ENCODE measurements around the gene GET3.

The GET3 gene

DNA sequence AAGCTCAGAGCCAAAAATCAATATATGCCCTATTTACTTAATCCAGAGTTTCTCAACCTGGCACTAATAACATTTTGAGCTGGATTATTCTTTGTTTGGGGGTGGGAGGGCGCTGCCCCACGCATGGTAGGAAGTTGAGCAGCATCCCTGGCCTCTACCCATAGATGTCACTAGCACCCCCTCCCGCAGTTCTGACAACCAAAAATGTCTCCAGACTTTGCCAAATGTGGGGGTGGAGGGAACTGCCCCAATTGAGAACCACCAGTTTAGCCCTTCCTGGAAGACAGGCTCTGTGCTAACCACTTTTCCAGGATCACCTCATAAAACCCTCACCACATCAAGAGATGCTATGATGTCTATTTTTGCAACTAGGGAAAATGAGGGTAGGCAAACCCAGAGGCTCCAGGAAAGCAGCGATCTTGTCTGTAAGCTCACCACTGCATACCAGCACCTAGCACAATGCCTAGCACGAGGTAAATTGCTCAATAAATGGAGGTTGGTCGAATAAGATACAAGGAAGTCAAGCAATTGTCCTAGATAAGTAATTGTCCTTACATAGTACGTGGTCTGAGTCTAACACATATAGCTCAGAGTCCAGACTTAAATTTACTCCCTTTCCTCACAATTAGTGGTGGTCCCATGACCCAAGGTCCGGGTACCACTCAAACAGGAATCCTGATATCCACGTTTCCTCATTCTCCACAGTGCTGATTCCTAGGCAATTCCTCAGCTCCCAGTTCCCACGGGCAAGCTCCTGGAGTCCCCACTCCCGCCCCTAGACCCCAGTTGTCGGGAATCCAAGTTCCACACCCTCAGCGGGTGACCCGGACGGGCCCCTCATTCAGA, 3.7 kb upstream of the GET3 start:
- Histone ChIP-seq H2AFZ (ENCODE audit: low read depth) (peak overlapping the region; percentile 44; the same call in 1 of the 2 replicates), H4K20me1 (ENCODE audit: insufficient read depth) (no peaks in the 10 kb centered on the region; the same call in 1 of the 2 replicates), H3K36me3 (ENCODE audit: insufficient read depth) (no peaks in the 10 kb centered on the region; the same call in 1 of the 2 replicates), H3K27ac (peak overlapping the region; percentile 75), H3K4me2 (peak overlapping the region; percentile 65), H3K27me3 (ENCODE audit: insufficient read depth, low read depth) (no peaks in the 10 kb centered on the region), H3K4me3 (IDR thresholded peaks at IDR 0.05; ENCODE audit: insufficient read depth, low read depth, low read length) (no peak overlapping the region), H3K4me1 (ENCODE audit: low read depth, poor library complexity, severe bottlenecking) (peaks cover 32% of the 10 kb centered on the region), H3K79me2 (ENCODE audit: insufficient read depth, low read depth) (peaks cover 55% of the 10 kb centered on the region), H3K9ac (peak overlapping the region; percentile 95)
- TF ChIP-seq, protein P1, sequence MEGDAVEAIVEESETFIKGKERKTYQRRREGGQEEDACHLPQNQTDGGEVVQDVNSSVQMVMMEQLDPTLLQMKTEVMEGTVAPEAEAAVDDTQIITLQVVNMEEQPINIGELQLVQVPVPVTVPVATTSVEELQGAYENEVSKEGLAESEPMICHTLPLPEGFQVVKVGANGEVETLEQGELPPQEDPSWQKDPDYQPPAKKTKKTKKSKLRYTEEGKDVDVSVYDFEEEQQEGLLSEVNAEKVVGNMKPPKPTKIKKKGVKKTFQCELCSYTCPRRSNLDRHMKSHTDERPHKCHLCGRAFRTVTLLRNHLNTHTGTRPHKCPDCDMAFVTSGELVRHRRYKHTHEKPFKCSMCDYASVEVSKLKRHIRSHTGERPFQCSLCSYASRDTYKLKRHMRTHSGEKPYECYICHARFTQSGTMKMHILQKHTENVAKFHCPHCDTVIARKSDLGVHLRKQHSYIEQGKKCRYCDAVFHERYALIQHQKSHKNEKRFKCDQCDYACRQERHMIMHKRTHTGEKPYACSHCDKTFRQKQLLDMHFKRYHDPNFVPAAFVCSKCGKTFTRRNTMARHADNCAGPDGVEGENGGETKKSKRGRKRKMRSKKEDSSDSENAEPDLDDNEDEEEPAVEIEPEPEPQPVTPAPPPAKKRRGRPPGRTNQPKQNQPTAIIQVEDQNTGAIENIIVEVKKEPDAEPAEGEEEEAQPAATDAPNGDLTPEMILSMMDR (conservative IDR thresholded peaks at IDR 0.05; ENCODE audit: low read depth, low read length), result peak; percentile 65

DNA sequence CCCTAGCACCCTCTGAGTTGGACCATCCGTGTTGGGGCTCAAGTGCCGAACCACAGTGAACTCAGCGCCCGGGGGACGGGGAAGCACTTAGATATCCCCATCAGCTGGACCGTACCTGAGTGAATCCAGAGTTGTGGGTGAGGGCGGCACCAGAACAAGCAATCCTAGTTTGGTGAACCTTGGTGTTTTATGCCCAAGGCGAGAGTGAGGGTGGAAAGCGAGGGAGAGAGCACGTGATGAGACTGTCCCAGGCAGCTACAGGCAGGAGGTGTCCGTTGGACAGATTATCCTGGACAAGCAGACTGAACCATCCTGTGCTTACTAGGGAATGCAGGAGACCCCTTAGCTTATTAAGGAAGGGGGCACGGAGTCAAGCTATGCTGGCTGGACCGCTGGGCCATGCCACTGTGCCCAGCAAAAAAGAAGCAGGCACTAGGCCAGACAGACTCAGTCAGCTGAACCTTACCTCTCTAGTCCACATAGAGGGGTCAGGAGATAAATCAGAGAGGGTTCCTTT, 596 bp downstream of the GET3 start:
- Histone ChIP-seq H3K79me2 (ENCODE audit: insufficient read depth, low read depth) (peaks cover 27% of the 10 kb centered on the region), H3K4me2 (peak overlapping the region; percentile 83), H4K20me1 (ENCODE audit: insufficient read depth) (no peaks in the 10 kb centered on the region; the same call in 1 of the 2 replicates), H3K4me1 (ENCODE audit: low read depth, poor library complexity, severe bottlenecking) (peaks cover 24% of the 10 kb centered on the region), H3K27me3 (ENCODE audit: insufficient read depth, low read depth) (no peaks in the 10 kb centered on the region), H3K27ac (peak overlapping the region; percentile 84; the same call in 1 of the 2 replicates), H3K9ac (peak overlapping the region; percentile 81), H3K36me3 (ENCODE audit: insufficient read depth) (no peaks in the 10 kb centered on the region; the same call in 1 of the 2 replicates), H3K4me3 (IDR thresholded peaks at IDR 0.05; ENCODE audit: insufficient read depth, low read depth, low read length) (no peak overlapping the region), H2AFZ (ENCODE audit: low read depth) (peak overlapping the region; percentile 80; the same call in 1 of the 2 replicates)
- TF ChIP-seq, protein P1 (conservative IDR thresholded peaks at IDR 0.05; ENCODE audit: low read depth, low read length), result no peak

DNA sequence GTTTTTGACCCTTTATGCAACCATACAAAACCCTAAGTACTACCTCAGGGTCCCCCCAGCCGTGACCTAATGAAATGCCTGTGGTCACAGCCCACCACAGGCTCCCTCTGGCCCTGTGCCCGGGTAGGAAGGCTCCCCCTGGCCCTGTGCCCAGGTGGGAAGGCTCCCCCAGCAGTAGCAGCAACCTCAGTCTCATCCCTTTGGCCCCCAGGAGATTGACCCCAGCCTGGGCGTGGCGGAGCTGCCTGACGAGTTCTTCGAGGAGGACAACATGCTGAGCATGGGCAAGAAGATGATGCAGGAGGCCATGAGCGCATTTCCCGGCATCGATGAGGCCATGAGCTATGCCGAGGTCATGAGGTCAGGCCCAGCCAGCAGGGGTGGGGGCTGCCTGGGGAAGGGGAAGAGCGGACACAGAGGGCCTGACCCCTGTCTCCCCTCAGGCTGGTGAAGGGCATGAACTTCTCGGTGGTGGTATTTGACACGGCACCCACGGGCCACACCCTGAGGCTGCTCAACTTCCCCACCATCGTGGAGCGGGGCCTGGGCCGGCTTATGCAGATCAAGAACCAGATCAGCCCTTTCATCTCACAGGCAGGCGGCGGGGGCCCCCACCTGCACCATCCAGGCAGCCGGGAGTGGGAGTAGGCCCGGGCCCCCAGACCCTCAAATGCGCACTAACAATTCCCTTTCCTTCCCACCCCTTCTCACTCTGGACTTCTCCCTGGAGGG, 8.0 kb downstream of the GET3 start:
- H3K9ac ChIP-seq, result no peak overlapping the region
- H3K27ac ChIP-seq, result no peak overlapping the region
- no peaks in the 10 kb centered on the region for H4K20me1 ChIP-seq (ENCODE audit: insufficient read depth)
- H3K79me2 ChIP-seq (ENCODE audit: insufficient read depth, low read depth), result no peaks in the 10 kb centered on the region
- no peak overlapping the region for H3K4me2 ChIP-seq
- H3K4me3 ChIP-seq (IDR thresholded peaks at IDR 0.05; ENCODE audit: insufficient read depth, low read depth, low read length), result no peak overlapping the region
- no peak overlapping the region for H2AFZ ChIP-seq (ENCODE audit: low read depth)
- H3K27me3 ChIP-seq (ENCODE audit: insufficient read depth, low read depth), result peaks cover 13% of the 10 kb centered on the region
- H3K4me1 ChIP-seq (ENCODE audit: low read depth, poor library complexity, severe bottlenecking), result no peaks in the 10 kb centered on the region
- no peaks in the 10 kb centered on the region for H3K36me3 ChIP-seq (ENCODE audit: insufficient read depth)
- TF ChIP-seq, protein P1 (conservative IDR thresholded peaks at IDR 0.05; ENCODE audit: low read depth, low read length), result no peak

DNA sequence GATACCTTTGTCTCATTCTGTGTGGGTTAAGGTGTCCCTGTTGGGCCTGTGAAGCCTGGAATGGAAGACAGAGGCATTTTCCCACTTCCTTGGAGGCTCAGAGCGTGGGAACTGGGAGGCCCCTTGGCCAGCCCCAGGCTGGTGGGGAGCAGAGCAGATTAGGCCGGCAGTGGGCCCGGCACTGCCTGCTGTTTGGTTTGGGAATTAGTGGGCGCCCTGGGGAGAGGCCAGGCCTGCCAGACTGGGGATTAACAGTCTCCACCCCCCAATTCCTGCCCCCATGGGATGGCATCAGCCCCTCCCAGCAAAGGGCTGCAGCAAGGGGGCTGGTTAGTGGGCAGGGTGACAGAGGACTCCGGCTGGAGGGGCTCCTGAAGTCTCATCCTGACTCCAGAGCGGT, 11.2 kb downstream of the GET3 start:
- Histone ChIP-seq H2AFZ (ENCODE audit: low read depth) (no peak overlapping the region), H4K20me1 (ENCODE audit: insufficient read depth) (no peaks in the 10 kb centered on the region), H3K27me3 (ENCODE audit: insufficient read depth, low read depth) (peaks cover 44% of the 10 kb centered on the region), H3K9ac (no peak overlapping the region), H3K79me2 (ENCODE audit: insufficient read depth, low read depth) (no peaks in the 10 kb centered on the region), H3K4me3 (IDR thresholded peaks at IDR 0.05; ENCODE audit: insufficient read depth, low read depth, low read length) (no peak overlapping the region), H3K36me3 (ENCODE audit: insufficient read depth) (no peaks in the 10 kb centered on the region), H3K27ac (no peak overlapping the region), H3K4me2 (no peak overlapping the region), H3K4me1 (ENCODE audit: low read depth, poor library complexity, severe bottlenecking) (no peaks in the 10 kb centered on the region)
- TF ChIP-seq, protein P1 (conservative IDR thresholded peaks at IDR 0.05; ENCODE audit: low read depth, low read length), result no peak
